K562 (cell line): ENCODE data around the gene HP. TPM values are rescaled to one million over a fixed set of nuclear protein-coding genes. Genes with fewer than 3 reads are reported as not detected.

Source experiments
- ATAC-seq: fragments of 200-7000 bp; cut with Tn5 transposase; 3 replicates; pipeline ENCODE4 v1.9.1; 2020; ENCODE audit warnings: moderate library complexity
- BruUV-seq: library from RNA; stranded (reverse); fragments of 400-500 nt; replicated peaks from 2 replicates; lab custom pipeline; 2021; lab: Mats Ljungman, UMichigan
- CTCF ChIA-PET: fragments of 300-600 bp; formaldehyde crosslinking; extraction: SDS; loops from one replicate; lab custom pipeline; 2021; ENCODE audit warnings: low intra/inter-chr PET ratio; lab: Yijun Ruan, JAX
- POLR2A ChIA-PET: fragments of 300-600, 350-650 bp; sonication (Branson Sonifier 250); formaldehyde crosslinking; extraction: SDS; loops from one replicate; lab custom pipeline; 2021; ENCODE audit warnings: antibody characterized with exemption, inconsistent platforms; lab: Yijun Ruan, JAX
- DNase-seq, 4 experiments: peaks; one replicate each; pipeline versions ENCODE4 v3.0.0 to v3.0.0-alpha.2; 2011 to 2018; ENCODE audit warnings: low spot score in 3 of 4, mixed read lengths in 3 of 4; ENCODE audit errors: extremely low read depth in 1 of 4
- FAIRE-seq: peaks from 2 replicates; lab custom pipeline; 2011; peaks lifted over from hg19 to GRCh38; lab: Jason Lieb, UNC
- H2AFZ ChIP-seq: 2 replicates; pipeline ENCODE4 v1.6.0; 2011; ENCODE audit warnings: low read depth, low read length, control low read depth, inconsistent platforms
- H3K27ac ChIP-seq: fragments of 200-600 bp; 3 replicates; pipeline ENCODE4 v1.8.0; 2011; ENCODE audit warnings: low read depth, mild to moderate bottlenecking, control low read depth, inconsistent platforms, low read length, moderate library complexity, mixed read lengths; ENCODE audit errors: extremely low read depth
- H3K27me3 ChIP-seq, 2 experiments: fragments of 300-600 bp in 1 of 2; 2 replicates in 1 of 2; 3 replicates in 1 of 2; pipeline versions ENCODE4 v1.6.0 to v1.8.0; 2011; ENCODE audit warnings: inconsistent platforms in 2 of 2, low read length in 2 of 2, mild to moderate bottlenecking in 1 of 2, mixed read lengths in 1 of 2, moderate library complexity in 1 of 2; ENCODE audit not compliant: control insufficient read depth in 2 of 2, insufficient read depth in 2 of 2
- H3K36me3 ChIP-seq: fragments of 300-600 bp; 3 replicates; pipeline ENCODE4 v1.8.0; 2011; ENCODE audit warnings: mild to moderate bottlenecking, low read length, inconsistent platforms; ENCODE audit not compliant: control insufficient read depth, insufficient read depth
- H3K4me1 ChIP-seq, 2 experiments: fragments of 200-600 bp in 1 of 2; replicated peaks in 1 of 2; 2 replicates in 1 of 2; 3 replicates in 1 of 2; pipeline versions ENCODE4 v1.5.1 to v1.8.0; 2011; ENCODE audit warnings: inconsistent platforms in 2 of 2, low read length in 2 of 2, mild to moderate bottlenecking in 1 of 2, mixed read lengths in 1 of 2, moderate library complexity in 1 of 2; ENCODE audit not compliant: control insufficient read depth in 2 of 2, insufficient read depth in 2 of 2
- H3K4me2 ChIP-seq: 2 replicates; pipeline ENCODE4 v1.6.1; 2011; ENCODE audit warnings: low read length, control low read depth, inconsistent platforms, mixed read lengths; ENCODE audit not compliant: insufficient read depth
- H3K4me3 ChIP-seq: fragments of 200-600 bp; sonication (generic), shearing (Covaris generic); 2 replicates; pipeline ENCODE4 v1.5.1; 2016; ENCODE audit warnings: control low read depth, inconsistent platforms
- H3K79me2 ChIP-seq: fragments of 200-600 bp; 3 replicates; pipeline ENCODE4 v1.8.0; 2011; ENCODE audit warnings: low read length, inconsistent platforms; ENCODE audit not compliant: control insufficient read depth, insufficient read depth
- H3K9ac ChIP-seq, 2 experiments: 2 replicates each; pipeline versions ENCODE4 v1.6.0 to v1.6.1; 2011; ENCODE audit warnings: low read depth in 2 of 2, low read length in 2 of 2, control low read depth in 1 of 2, inconsistent platforms in 1 of 2, mild to moderate bottlenecking in 1 of 2, mixed read lengths in 1 of 2; ENCODE audit not compliant: insufficient read depth in 1 of 2
- H3K9me1 ChIP-seq: one replicate; pipeline ENCODE4 v1.6.0; 2011; ENCODE audit warnings: inconsistent platforms, mild to moderate bottlenecking, low read length, moderate library complexity; ENCODE audit not compliant: control insufficient read depth, insufficient read depth
- H3K9me3 ChIP-seq: replicated peaks from 2 replicates; pipeline ENCODE4 v1.5.1; 2011; ENCODE audit warnings: low read depth, low read length, inconsistent platforms; ENCODE audit not compliant: control insufficient read depth, insufficient read depth
- H4K20me1 ChIP-seq: replicated peaks from 2 replicates; pipeline ENCODE4 v1.6.1; 2011; ENCODE audit warnings: low read length, inconsistent platforms, mixed read lengths; ENCODE audit not compliant: control insufficient read depth, insufficient read depth
- ELF1 ChIP-seq: fragments of 200-800 bp; sonication (Bioruptor generic); IDR thresholded peaks from 2 replicates; pipeline ENCODE4 v1.6.1; 2016; ENCODE audit warnings: missing genetic modification characterization, missing compliant biosample characterization
- FUS ChIP-seq: fragments of 200-400 bp; formaldehyde crosslinking; optimal IDR thresholded peaks from 2 replicates; pipeline ENCODE3; 2017; ENCODE audit warnings: low read depth, low read length
- NONO ChIP-seq, 2 experiments: fragments of 200-400 bp in 1 of 2; fragments of 450-650 bp in 1 of 2; formaldehyde crosslinking in 1 of 2; IDR thresholded peaks; 2 replicates each; pipeline ENCODE4 v1.6.1; 2017; ENCODE audit warnings: low read depth in 2 of 2, mild to moderate bottlenecking in 2 of 2, moderate library complexity in 2 of 2, low read length in 1 of 2
- PCBP1 ChIP-seq: fragments of 200-400 bp; formaldehyde crosslinking; IDR thresholded peaks from 2 replicates; pipeline ENCODE4 v1.6.1; 2018; ENCODE audit warnings: mild to moderate bottlenecking, low read depth, low read length; ENCODE audit not compliant: poor library complexity, severe bottlenecking
- RBFOX2 ChIP-seq: fragments of 200-400 bp; formaldehyde crosslinking; IDR thresholded peaks from 2 replicates; pipeline ENCODE4 v1.6.1; 2017; ENCODE audit warnings: low read depth, mild to moderate bottlenecking, low read length, moderate library complexity
- SRSF3 ChIP-seq: fragments of 200-400 bp; formaldehyde crosslinking; IDR thresholded peaks from 2 replicates; pipeline ENCODE4 v1.6.1; 2016; ENCODE audit warnings: mild to moderate bottlenecking, low read length, moderate library complexity; ENCODE audit not compliant: insufficient read depth
- WGBS: fragments of 100-300 bp; shearing (Covaris generic); methylation state at CpG from one replicate; pipeline ENCODE4 v1.1.6; 2016; ENCODE audit warnings: low coverage, mixed read lengths; ENCODE audit not compliant: insufficient coverage; ENCODE audit errors: missing lambda C conversion rate; 5-methylcytosine and 5-hydroxymethylcytosine counted together
- in situ Hi-C: fragments of 300-500 bp; cut with MboI; formaldehyde crosslinking; loops from 4 replicates; pipeline ENCODE4 v1.15.0; 2018; ENCODE audit warnings: inconsistent platforms, mixed read lengths
- intact Hi-C: fragments of 100-400 bp; cut with micrococcal nuclease; formaldehyde crosslinking; loops from 2 replicates; pipeline ENCODE4 v1.14.2; 2022
- polyA plus RNA-seq, 8 experiments: library from polyadenylated mRNA; depleted of rRNA in 4 of 8; stranded (reverse) in 5 of 8; unstranded in 3 of 8; fragments of >200 nt; fragmentation: Nextera tagmentation in 2 of 8; fragmentation: Illumina TruSeq in 1 of 8; extraction: Ambion mirVana in 2 of 8; extraction: Trizol in 1 of 8; gene quantifications; 2 replicates each; pipeline versions ENCODE4 v1.2.1 to v1.2.3, GENCODE V29; 2011 to 2014; ENCODE audit warnings: inconsistent platforms in 1 of 8, missing spikeins in 1 of 8
- total RNA-seq, 7 experiments: library from RNA; depleted of rRNA in 6 of 7; stranded (reverse); fragments of >200 nt in 6 of 7; fragmentation: Illumina TruSeq in 2 of 7; extraction: Trizol in 2 of 7; gene quantifications; 2 replicates each; pipeline versions ENCODE4 v1.2.1 to v1.2.3, GENCODE V29; 2011 to 2021; ENCODE audit warnings: low replicate concordance in 1 of 7

Gene HP
- total and polyA plus RNA-seq, 9 of the 15 experiments (the other 6 are each of a cell fraction or from before 2014, with no cell fraction given) = 0.04 to 8.7 TPM; not detected in 7

- TF ChIP-seq FUS = no peak
- no peak for TF ChIP-seq NONO (IDR thresholded peaks at IDR 0.05; ENCODE audit: low read depth in 2 of 2, low read length in 1 of 2)
Observed at GRCh38 chr16:72015124-72015523, 39.2 kb upstream of the HP start (continued).

GRCh38 chr16:72018470-72018869 lies 35.8 kb upstream of the HP start:
- Histone ChIP-seq H3K9ac (0 out of 4 replicates have a peak overlapping the region, but pooled peaks of 1 of the 2 experiments have one; percentile 12), H3K9me3 (no peaks in the 10 kb centered on the region)
- FAIRE-seq (no peak), DNase-seq (no peak)
- BruUV-seq = no TSS peak
- CTCF ChIA-PET = no interaction called here
- TF ChIP-seq PCBP1 (no peak), SRSF3 (no peak), RBFOX2 (no peak), ELF1 (no peak)
- TF ChIP-seq, all 486 proteins: peak for 0
- Histone ChIP-seq H3K27me3 (no peaks in the 10 kb centered on the region), H3K36me3 (peaks cover 77% of the 10 kb centered on the region), H2AFZ (no peak overlapping the region), H4K20me1 (no peaks in the 10 kb centered on the region), H3K27ac (no peak overlapping the region), H3K4me3 (no peak overlapping the region), H3K79me2 (no peaks in the 10 kb centered on the region; the same call in 2 of the 3 replicates), H3K4me1 (peaks cover 12 to 13% of the 10 kb centered on the region in 2 experiments), H3K9me1 (no peaks in the 10 kb centered on the region), H3K4me2 (no peak overlapping the region)
- in situ Hi-C loops = no loop called here
- POLR2A ChIA-PET = interaction anchor here (0.6 kb wide), 1 partner anchor 187 kb away, joined by 3 read pairs; no protein-coding TSS in a partner anchor
- WGBS = 93% methylated on average over 6 of the region's 9 CpGs
- intact Hi-C loops = no loop called here
- ATAC-seq = no peak
